ENCODE measurements around the gene MYF5.

- TF ChIP-seq CTCF (IDR thresholded peaks at IDR 0.05) (no peak), POLR2A (IDR thresholded peaks at IDR 0.05) (no peak)
Observed at GRCh38 chr12:80697270-80697887, 19.3 kb upstream of the MYF5 start.

All from prostate gland (tissue), 2 donors.